IgD-negative memory B cell (primary cell): ENCODE results near the gene RFX2. TPM values are rescaled to one million over a fixed set of nuclear protein-coding genes. Genes with fewer than 3 reads are reported as not detected.
"Not testable (repeated sequence)": the region's sequence is repeated elsewhere in the genome, so short reads cannot be mapped to it uniquely, and the experiment has no call there.

Experiments
- H3K27ac Mint-ChIP-seq, 3 donors: one replicate each; pipeline ENCODE4 v1.8.0; 2020 to 2022; ENCODE audit warnings: mild to moderate bottlenecking in 3 of 3, mixed read lengths in 3 of 3, moderate library complexity in 1 of 3
- H3K27me3 Mint-ChIP-seq: one replicate; pipeline ENCODE4 v1.8.0; 2021; ENCODE audit warnings: mixed read lengths
- H3K36me3 Mint-ChIP-seq: one replicate; pipeline ENCODE4 v1.8.0; 2020; ENCODE audit warnings: mild to moderate bottlenecking, mixed read lengths
- H3K4me1 Mint-ChIP-seq, 3 donors: one replicate each; pipeline ENCODE4 v1.8.0; 2020 to 2022; ENCODE audit warnings: mixed read lengths in 3 of 3, mild to moderate bottlenecking in 1 of 3
- H3K4me3 Mint-ChIP-seq, 4 donors: one replicate each; pipeline ENCODE4 v1.8.0; 2020 to 2022; ENCODE audit warnings: mild to moderate bottlenecking in 4 of 4, mixed read lengths in 4 of 4, moderate library complexity in 3 of 4
- H3K9me3 Mint-ChIP-seq, 3 donors: one replicate each; pipeline ENCODE4 v1.8.0; 2020 to 2021; ENCODE audit warnings: mixed read lengths in 3 of 3, mild to moderate bottlenecking in 1 of 3
- polyA plus RNA-seq: library from polyadenylated mRNA; unstranded; fragments of 300-500 nt; fragmentation: Illumina TruSeq; gene quantifications from one replicate; pipeline ENCODE4 v1.2.3, GENCODE V29; 2021

Gene RFX2
- polyA plus RNA-seq, 1 donor from 2014 or later: 3.1 TPM

DNA sequence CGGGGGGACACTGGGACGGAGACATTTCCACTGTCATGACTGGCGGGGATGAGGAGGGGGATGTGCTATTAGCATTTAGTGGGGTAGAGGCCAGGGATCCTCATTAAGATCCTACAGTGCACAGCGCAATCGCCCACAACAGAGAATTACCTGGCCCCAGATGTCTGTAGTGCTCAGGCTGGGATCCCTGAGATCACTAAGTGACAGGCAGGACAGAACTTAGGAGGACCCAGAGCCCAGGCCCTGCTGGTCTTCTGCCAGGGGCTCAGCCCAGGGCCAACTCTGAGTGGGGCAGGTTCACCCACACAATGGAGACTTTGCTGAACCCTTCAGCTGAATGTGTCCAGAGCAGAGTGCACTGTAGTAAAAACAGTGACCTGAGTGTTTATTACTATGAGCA, 136.9 kb downstream of the RFX2 start:
- H3K27me3 Mint-ChIP-seq: peaks cover 1% of the 10 kb centered on the region
- no peaks in the 10 kb centered on the region for H3K9me3 Mint-ChIP-seq
- no peak overlapping the region for H3K4me3 Mint-ChIP-seq
- no peak overlapping the region for H3K27ac Mint-ChIP-seq
- H3K36me3 Mint-ChIP-seq: peaks cover 2% of the 10 kb centered on the region
- H3K4me1 Mint-ChIP-seq: peaks cover 31 to 54% (median 40%) of the 10 kb centered on the region in 3 donors

GRCh38 chr19:5972355-5972731, 138.0 kb downstream of the RFX2 start:
- Mint-ChIP-seq H3K36me3 (peaks cover 2% of the 10 kb centered on the region), H3K4me1 (peaks cover 30 to 62% (median 43%) of the 10 kb centered on the region in 3 donors), H3K27me3 (peaks cover 1% of the 10 kb centered on the region), H3K27ac (no peak overlapping the region), H3K4me3 (peak overlapping the region in 2 of 4 donors; percentile 15 to 34), H3K9me3 (no peaks in the 10 kb centered on the region)

DNA sequence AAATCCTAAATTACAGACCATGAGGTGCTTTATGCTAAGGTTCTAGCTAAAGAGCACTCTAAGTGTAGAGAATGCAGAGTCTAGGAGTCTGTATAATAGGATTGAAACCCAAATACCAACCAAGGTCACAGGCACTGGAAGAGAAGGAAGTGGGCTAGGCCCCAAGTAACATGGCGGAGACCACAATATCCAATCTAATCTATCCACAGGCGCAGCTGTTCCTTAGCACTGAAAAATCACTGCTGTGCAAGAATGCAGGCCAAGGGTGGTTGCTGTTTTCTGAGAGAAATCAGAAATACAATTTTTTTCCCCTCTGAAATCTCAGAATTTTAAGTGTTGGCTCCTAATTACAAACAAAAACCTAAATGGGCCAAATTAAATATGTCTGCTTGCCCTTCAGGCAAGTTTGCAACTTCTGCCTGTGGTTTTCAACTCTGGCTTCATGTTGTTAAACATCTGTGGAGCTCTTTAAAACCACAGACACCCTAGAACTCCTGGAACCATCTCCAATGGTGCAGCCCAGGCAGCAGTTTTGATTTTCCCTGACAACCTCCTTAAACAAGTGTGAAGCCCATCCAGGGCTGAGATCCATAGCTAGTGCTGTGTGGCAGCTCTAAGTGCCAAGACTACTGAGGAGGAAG, 138.5 kb downstream of the RFX2 start:
- Mint-ChIP-seq H3K27me3 (peaks cover 1% of the 10 kb centered on the region), H3K27ac (peak overlapping the region in 1 of 3 donors; percentile 88), H3K4me1 (peaks cover 27 to 61% (median 44%) of the 10 kb centered on the region in 3 donors), H3K4me3 (peak overlapping the region in 2 of 4 donors; percentile 15 to 34), H3K9me3 (no peaks in the 10 kb centered on the region), H3K36me3 (peaks cover 2% of the 10 kb centered on the region)

DNA sequence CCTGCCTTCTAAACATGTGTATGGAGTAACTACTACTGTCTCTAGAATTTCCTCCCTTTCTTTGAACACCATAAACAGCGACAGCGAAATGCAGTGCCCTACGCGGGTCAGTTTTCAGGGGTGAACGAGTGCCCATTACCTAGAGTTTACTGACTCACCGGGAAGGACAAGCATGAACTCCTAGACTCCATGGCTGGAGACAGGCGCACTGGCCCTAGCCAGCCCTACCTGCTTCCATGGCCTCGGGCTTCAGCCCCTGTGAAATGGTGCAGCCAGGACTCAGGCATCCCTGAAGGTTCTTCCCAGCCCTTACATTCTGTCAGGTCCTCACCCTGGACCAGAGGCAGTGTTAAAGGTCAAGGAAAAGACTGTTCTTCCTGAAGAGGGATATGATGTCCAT, 140.8 kb downstream of the RFX2 start:
- H3K27ac Mint-ChIP-seq: peak overlapping the region in 1 of 3 donors; percentile 31
- H3K9me3 Mint-ChIP-seq: no peaks in the 10 kb centered on the region
- peaks cover 3% of the 10 kb centered on the region for H3K36me3 Mint-ChIP-seq
- no peak overlapping the region for H3K4me3 Mint-ChIP-seq
- H3K4me1 Mint-ChIP-seq: peaks cover 15 to 50% (median 34%) of the 10 kb centered on the region in 3 donors
- no peaks in the 10 kb centered on the region for H3K27me3 Mint-ChIP-seq

- H3K27me3 Mint-ChIP-seq: no peaks in the 10 kb centered on the region
- peaks cover 4% of the 10 kb centered on the region for H3K36me3 Mint-ChIP-seq
- peaks cover 11 to 52% (median 34%) of the 10 kb centered on the region in 3 donors for H3K4me1 Mint-ChIP-seq
- H3K9me3 Mint-ChIP-seq: no peaks in the 10 kb centered on the region
- no peak overlapping the region for H3K27ac Mint-ChIP-seq
- peak overlapping the region in 2 of 4 donors; percentile 5 to 41 for H3K4me3 Mint-ChIP-seq
Observed at GRCh38 chr19:5968431-5969373, 141.6 kb downstream of the RFX2 start.

- no peak overlapping the region for H3K27ac Mint-ChIP-seq
- H3K9me3 Mint-ChIP-seq: no peaks in the 10 kb centered on the region
- peaks cover 13 to 53% (median 34%) of the 10 kb centered on the region in 3 donors for H3K4me1 Mint-ChIP-seq
- no peaks in the 10 kb centered on the region for H3K27me3 Mint-ChIP-seq
- peak overlapping the region in 1 of 4 donors; percentile 41 for H3K4me3 Mint-ChIP-seq
- peaks cover 4% of the 10 kb centered on the region for H3K36me3 Mint-ChIP-seq
Observed at GRCh38 chr19:5967994-5968430, 142.3 kb downstream of the RFX2 start.

DNA sequence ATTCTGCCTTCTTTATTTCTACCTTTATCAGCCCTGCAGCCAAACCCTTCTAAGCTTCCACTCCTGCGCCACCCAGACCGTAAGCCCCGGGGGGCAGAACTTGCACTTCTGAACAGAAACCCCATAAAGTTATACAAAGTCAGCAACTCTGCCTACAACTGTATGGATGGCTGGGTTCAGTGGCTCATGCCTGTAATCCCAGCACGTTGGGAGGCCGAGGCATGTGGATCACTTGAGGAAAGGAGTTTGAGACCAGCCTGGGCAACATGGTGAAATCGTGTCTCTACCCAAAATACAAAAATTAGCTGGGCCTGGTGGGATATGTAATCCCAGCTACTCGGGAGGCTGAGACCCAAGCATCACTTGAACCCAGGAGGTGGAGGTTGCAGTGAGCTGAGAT, 142.7 kb downstream of the RFX2 start:
- Mint-ChIP-seq H3K4me3 (peak overlapping the region in 1 of 4 donors; percentile 41), H3K36me3 (peaks cover 4% of the 10 kb centered on the region), H3K4me1 (peaks cover 18 to 56% (median 35%) of the 10 kb centered on the region in 3 donors), H3K27me3 (no peaks in the 10 kb centered on the region), H3K27ac (no peak overlapping the region), H3K9me3 (no peaks in the 10 kb centered on the region)

DNA sequence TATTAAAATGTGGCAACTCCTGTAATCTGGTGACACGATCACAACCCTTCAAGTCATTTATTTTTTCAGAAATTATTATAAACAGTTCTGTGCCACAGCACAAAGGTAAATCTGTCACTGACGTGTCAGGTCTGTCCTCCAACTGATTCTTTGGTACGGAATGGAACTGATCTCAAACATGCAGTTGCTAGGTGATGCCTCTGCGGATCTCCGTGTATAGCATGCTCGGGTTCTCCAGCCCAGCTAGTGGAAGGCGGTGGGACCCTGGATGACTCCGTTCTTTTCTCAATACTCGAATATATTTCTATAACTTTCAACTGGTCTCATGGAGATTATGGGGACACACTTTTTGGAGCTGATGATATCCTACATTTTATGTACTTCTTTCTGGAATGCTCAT, 143.4 kb downstream of the RFX2 start:
- Mint-ChIP-seq H3K27me3 (no peaks in the 10 kb centered on the region), H3K27ac (peak overlapping the region in 1 of 3 donors; percentile 15), H3K4me3 (no peak overlapping the region), H3K36me3 (peaks cover 4% of the 10 kb centered on the region), H3K9me3 (no peaks in the 10 kb centered on the region), H3K4me1 (peaks cover 24 to 58% (median 41%) of the 10 kb centered on the region in 3 donors)

DNA sequence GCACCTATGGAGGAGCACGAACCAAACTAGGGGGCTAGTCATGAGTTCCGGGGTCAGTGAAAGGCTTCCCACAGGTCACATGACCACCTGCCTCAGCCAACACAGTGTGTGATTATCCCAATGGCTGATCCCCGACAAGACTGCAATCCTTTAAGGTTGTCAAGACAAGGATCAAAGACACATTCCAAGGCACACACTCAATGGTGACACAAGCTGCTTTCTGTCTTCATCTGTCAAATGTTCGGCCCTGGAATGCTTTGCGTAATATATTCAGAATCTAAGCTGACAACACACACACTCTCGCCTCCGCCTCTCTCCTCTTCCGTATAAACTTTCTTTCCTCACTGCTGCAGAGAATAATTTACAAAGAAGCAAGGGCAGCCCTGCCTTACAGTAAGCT, 144.1 kb downstream of the RFX2 start:
- Mint-ChIP-seq H3K27me3 (no peaks in the 10 kb centered on the region), H3K4me1 (peaks cover 27 to 57% (median 40%) of the 10 kb centered on the region in 3 donors), H3K36me3 (peaks cover 4% of the 10 kb centered on the region), H3K27ac (peak overlapping the region in 1 of 3 donors; percentile 15), H3K9me3 (no peaks in the 10 kb centered on the region), H3K4me3 (no peak overlapping the region)

- Mint-ChIP-seq H3K27ac (peak overlapping the region in 1 of 3 donors; percentile 90), H3K27me3 (no peaks in the 10 kb centered on the region), H3K4me1 (peaks cover 33 to 56% (median 43%) of the 10 kb centered on the region in 3 donors), H3K36me3 (peaks cover 4% of the 10 kb centered on the region), H3K4me3 (no peak overlapping the region), H3K9me3 (no peaks in the 10 kb centered on the region)
Observed at GRCh38 chr19:5964816-5965565, 145.3 kb downstream of the RFX2 start.

DNA sequence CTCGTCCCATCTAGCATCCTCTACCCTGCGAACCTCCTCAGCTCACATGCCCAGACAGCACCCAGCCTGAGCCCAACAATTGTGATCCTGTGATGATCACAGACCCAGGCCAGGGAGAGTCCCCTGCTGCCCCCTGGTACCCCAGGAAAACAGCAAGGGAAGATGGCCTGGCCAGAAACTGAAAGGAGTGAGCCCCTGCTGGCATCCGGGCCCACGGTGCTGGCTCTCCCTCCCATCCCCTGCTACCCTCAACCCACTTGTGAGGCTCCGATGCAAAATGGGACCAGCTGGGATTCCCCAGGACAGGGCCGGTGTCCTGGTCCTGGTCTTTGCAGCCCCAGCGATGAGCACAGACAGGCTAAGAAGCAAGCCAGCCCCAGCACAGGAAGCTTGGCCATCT, 146.4 kb downstream of the RFX2 start:
- H3K27me3 Mint-ChIP-seq: no peaks in the 10 kb centered on the region
- no peaks in the 10 kb centered on the region for H3K9me3 Mint-ChIP-seq
- H3K36me3 Mint-ChIP-seq: peaks cover 4% of the 10 kb centered on the region
- H3K27ac Mint-ChIP-seq: peak overlapping the region in 2 of 3 donors; percentile 59 to 90
- H3K4me3 Mint-ChIP-seq: peak overlapping the region in 1 of 4 donors; percentile 79
- peaks cover 33 to 56% (median 46%) of the 10 kb centered on the region in 3 donors for H3K4me1 Mint-ChIP-seq

GRCh38 chr19:5963259-5963658, 147.0 kb downstream of the RFX2 start:
- not testable (repeated sequence) for H3K36me3 Mint-ChIP-seq, H3K27ac Mint-ChIP-seq, H3K4me3 Mint-ChIP-seq, H3K27me3 Mint-ChIP-seq, H3K9me3 Mint-ChIP-seq
- H3K4me1 Mint-ChIP-seq: peaks cover 33 to 51% (median 43%) of the 10 kb centered on the region in 3 donors

- peaks cover 6% of the 10 kb centered on the region for H3K36me3 Mint-ChIP-seq
- H3K9me3 Mint-ChIP-seq: no peaks in the 10 kb centered on the region
- peak overlapping the region; percentile 10 to 78 (median 54) for H3K27ac Mint-ChIP-seq
- H3K4me3 Mint-ChIP-seq: peak overlapping the region; percentile 0 to 72 (median 39)
- H3K4me1 Mint-ChIP-seq: peaks cover 36 to 50% (median 42%) of the 10 kb centered on the region in 3 donors
- H3K27me3 Mint-ChIP-seq: no peaks in the 10 kb centered on the region
Observed at GRCh38 chr19:5961969-5962945, 148.0 kb downstream of the RFX2 start.

DNA sequence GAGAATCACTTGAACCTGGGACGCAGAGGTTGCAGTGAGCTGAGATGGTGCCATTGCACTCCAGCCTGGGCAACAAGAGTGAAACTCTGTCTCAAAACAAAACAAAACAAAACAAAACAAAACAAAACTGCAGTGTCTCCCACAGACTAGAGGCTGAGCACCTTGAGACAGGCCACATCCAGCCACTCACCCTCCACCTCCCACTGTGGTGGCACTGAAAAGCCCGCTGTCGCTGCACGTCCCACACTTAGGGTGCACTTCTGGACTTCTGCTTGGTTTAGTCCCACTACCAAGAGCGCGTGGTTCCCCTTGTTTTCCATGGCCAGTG, 148.7 kb downstream of the RFX2 start:
- Mint-ChIP-seq H3K27ac (peak overlapping the region; percentile 10 to 78 (median 54)), H3K4me1 (peaks cover 34 to 48% (median 41%) of the 10 kb centered on the region in 3 donors), H3K4me3 (peak overlapping the region; percentile 0 to 55 (median 39))
- not testable (repeated sequence) for H3K9me3 Mint-ChIP-seq, H3K27me3 Mint-ChIP-seq, H3K36me3 Mint-ChIP-seq
